Coronary artery (tissue), 2 donors: Measurements from ENCODE around the gene GPRASP2.

Source experiments
- DNase-seq: peaks from one replicate; pipeline ENCODE4 v3.0.0-alpha.2; 2017; ENCODE audit warnings: low spot score
- H3K27ac ChIP-seq, 2 donors: fragments of 200-600 bp; sonication (generic); one replicate each; pipeline ENCODE4 v1.5.1; 2016 to 2019
- H3K4me3 ChIP-seq: fragments of 200-600 bp; sonication (generic); 2 replicates; pipeline ENCODE4 v1.5.1; 2016; ENCODE audit warnings: mild to moderate bottlenecking, moderate library complexity
- CTCF ChIP-seq: fragments of 200-600 bp; sonication (generic); IDR thresholded peaks from one replicate; pipeline ENCODE4 v1.5.1; 2019; ENCODE audit warnings: antibody characterized with exemption

The GPRASP2 gene

DNA sequence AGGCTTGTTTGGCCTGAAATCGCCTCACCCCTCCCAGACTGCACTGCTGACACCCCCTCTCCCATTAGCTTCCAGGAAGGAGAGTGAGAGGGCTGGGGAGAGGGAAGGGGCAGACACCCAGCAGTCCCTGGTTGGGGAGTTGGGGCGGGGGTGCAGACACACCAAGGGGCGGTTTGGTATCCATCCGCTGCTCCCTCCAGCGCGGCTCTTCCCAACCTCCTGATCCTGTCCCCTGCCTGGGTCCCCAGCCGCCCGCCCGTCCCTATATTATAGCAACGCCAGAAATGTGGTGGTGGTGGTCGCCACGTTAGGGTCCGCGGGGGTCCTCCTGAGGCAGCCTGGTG, 33.2 kb downstream of the GPRASP2 start:
- DNase-seq: no peak
- no peak for TF ChIP-seq CTCF
- Histone ChIP-seq H3K27ac (no peak overlapping the region), H3K4me3 (peak overlapping the region; percentile 74)

DNA sequence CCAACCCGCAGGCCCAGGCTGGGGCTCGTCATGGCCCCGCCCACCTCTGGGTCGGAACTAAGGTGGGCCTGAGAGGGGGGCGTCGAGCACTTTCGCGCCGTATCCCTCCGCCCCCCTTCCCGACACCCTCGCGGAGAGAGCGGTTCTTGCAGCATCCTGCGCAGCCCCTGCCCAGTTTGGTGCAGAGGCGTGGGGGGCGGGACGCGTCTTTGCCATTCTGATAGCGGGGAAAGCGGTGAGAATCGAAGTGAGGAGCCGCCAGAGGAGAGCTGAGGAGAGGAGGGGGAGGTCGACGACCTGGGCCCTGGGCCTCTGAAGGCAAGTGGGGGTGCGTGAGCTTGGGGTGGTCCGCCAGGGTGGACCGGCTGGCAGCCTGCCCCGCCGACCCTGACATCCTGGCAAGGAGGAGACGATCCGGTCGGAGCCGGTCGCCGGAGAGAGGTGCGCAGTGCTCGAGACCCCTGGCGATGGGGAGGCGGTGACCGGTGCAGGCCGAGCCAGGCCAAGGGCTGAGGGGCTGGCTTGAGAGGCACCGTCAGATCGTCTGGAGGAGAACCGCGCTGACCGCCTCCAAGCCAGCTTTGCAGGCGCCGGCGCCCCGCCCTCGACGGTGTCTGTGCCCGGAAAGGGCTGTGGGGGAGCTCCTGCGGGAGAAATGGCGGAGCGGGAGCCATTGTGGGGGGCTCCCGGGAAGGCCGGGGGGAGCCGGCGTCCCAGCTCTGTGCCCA, 33.8 kb downstream of the GPRASP2 start:
- Histone ChIP-seq H3K27ac (no peak overlapping the region), H3K4me3 (peak overlapping the region; percentile 74)
- DNase-seq: no peak
- TF ChIP-seq CTCF: no peak

- TF ChIP-seq CTCF: no peak
- no peak overlapping the region for H3K4me3 ChIP-seq
- peak overlapping the region in 1 of 2 donors; percentile 7 for H3K27ac ChIP-seq
- no peak for DNase-seq
These were observed 53.0 kb downstream of the GPRASP2 start for GRCh38 chrX:102765217-102765616.

- TF ChIP-seq CTCF: no peak
- Histone ChIP-seq H3K27ac (peak overlapping the region in 1 of 2 donors; percentile 7), H3K4me3 (no peak overlapping the region)
- DNase-seq: no peak
These were observed 53.6 kb downstream of the GPRASP2 start for GRCh38 chrX:102765809-102766208.

DNA sequence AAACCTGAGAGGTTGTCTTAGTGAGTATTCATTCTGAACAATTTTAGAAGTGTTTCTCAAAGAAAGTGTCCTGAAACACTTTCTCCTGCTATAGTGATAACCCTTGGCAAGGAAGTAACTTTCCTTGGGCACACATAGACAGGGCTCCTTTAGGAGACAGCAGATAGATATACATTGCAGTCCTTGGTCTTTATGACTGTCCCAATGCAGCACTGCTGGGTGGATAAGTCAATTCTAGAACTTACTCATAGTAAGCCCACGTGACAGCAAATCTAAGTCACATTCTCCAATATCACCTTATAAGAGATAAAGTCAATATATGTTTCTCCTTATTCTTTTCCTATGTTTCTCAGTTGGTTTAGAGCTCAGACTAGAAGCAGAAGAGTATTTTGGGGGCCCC, 55.0 kb downstream of the GPRASP2 start:
- H3K27ac ChIP-seq: no peak overlapping the region
- no peak overlapping the region for H3K4me3 ChIP-seq
- DNase-seq: no peak
- TF ChIP-seq CTCF: no peak
